Measurements from ENCODE around the gene ASPA. TPM values are rescaled to one million over a fixed set of nuclear protein-coding genes. Genes with fewer than 3 reads are reported as not detected.
A peak's percentile ranks its signal among the peaks of the same experiment; 100 is the strongest.
"Not testable (repeated sequence)": the region's sequence is repeated elsewhere in the genome, so short reads cannot be mapped to it uniquely, and the experiment has no call there.

ASPA gene
- 2.5 TPM for total RNA-seq
- long read RNA-seq, full-length matches to known transcripts = 1 of 3 reads
- long read RNA-seq, partial matches to known transcripts = 0 of 3 reads
- long read RNA-seq, other reads (novel, unspliced or antisense) = 2 of 3 reads

DNA sequence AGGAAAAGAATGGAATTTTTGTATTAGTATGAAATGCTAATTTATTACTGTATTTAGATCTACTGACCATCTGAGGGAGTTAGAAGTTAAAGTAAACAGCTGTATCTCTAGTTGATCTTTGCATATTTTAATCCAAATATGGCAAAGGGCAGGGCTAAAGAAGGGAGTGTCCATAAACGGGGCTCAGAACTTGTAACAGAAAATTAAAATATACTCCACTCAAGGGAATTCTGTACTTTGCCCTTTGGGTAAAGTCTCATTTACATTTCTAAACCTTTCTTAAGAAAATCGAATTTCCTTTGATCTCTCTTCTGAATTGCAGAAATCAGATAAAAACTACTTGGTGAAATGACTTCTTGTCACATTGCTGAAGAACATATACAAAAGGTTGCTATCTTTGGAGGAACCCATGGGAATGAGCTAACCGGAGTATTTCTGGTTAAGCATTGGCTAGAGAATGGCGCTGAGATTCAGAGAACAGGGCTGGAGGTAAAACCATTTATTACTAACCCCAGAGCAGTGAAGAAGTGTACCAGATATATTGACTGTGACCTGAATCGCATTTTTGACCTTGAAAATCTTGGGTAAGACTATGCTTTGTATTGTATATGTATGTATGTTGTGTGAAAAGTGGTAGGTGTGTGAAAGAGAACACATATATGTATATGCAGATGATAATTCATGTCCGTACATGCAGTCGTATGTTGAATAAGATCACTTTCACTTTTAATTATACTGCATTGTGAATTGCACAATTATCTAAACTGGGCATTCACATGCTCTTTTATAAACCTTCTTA, at the start of gene ASPA:
TSS of gene ASPA (plus strand) at position 186 of the 799 bp plus-strand sequence. CDS start at position 349, 163 bp downstream.
- intact Hi-C loops (cut with DNase I) = no loop called here
- peak; percentile 72 for ATAC-seq (ENCODE audit: poor library complexity)
- DNase-seq = no peak

DNA sequence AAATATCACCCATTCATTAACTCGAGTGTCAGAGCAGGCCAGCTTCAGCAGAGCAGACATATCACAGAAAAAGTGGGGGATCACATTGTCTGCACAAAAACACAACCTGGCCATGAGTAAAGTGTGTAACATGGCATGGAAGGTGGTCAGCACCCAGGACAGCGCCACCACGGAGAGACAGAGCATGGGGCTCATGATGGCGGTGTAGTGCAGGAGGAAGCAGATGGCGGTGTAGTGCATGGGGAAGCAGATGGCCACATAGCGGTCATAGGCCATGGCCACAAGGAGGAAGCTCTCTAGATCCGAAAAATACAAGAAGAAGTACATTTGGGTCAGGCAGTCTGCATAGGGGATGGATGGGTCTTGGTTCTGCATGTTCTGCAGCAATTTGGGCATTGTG, 42.6 kb upstream of the ASPA start:
- intact Hi-C loops (cut with DNase I) = not testable (repeated sequence)

DNA sequence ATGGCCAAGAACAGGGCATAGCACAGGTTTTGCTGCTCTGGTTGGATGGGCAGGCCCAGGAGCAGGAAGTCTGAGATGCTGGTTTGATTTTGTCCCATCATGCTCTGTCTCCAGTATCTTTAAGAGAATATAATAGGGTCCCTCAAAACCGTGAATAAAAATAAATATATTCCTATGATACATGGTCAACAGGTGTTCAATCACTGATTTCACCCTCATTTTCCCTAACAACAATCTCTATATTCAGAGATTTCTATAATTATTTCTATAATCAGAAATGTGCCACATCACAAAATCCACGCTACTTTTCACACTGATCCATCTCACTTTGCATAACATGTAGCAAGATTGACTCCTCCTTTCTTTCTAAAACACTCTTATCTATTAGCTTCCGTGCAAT, 42.1 kb upstream of the ASPA start, which contains the start of gene OR1E2:
TSS of gene OR1E2 (minus strand) at position 101 of the 400 bp plus-strand sequence. CDS start at position 101, 0 bp downstream.
- ATAC-seq (ENCODE audit: poor library complexity) = no peak
- intact Hi-C loops (cut with DNase I) = no loop called here
- no peak for DNase-seq

More for the DNA sequence above, 42.6 kb upstream of the ASPA start:
- DNase-seq; ATAC-seq (ENCODE audit: poor library complexity): not testable (repeated sequence)

DNA sequence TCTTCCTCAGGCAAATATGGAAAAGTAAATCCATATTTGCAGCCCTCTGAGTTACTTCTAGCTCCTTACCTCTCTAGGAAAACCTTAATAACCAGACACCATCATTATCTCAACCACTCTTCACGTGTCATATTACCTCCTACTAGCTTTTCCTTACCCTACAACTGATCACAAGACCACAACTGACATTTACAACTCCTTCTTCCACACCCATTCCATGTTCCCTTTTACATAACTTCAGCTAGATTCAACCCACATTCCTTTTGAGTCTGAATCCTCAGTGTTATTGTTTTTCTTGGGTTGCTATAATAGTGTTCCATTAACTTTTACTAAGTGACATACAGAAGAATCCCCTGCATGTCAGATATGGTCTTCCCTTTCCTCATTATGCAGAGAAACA, 37.4 kb upstream of the ASPA start:
- ATAC-seq (ENCODE audit: poor library complexity) = no peak
- intact Hi-C loops (cut with DNase I) = no loop called here
- DNase-seq = no peak

DNA sequence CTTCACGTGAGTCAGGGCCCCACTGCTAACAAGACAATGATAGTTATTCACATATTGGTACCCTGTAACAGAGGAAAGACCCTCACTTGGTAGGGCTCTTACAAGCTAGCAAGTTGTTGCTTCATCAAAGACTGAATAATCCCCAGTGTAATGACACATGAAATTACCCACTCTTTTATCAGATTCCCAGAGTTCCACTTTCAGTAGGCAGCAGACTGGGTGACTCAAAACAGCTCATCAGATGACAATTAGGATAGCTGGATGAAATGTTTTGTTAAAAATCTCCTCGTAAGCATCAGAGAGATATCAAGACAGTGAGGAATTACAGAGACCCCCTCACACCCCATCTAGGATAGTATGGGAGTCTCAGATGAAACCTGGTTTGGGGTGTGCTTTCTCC, 35.3 kb upstream of the ASPA start:
- intact Hi-C loops (cut with DNase I) = no loop called here
- ATAC-seq (ENCODE audit: poor library complexity) (no peak), DNase-seq (no peak)

DNA sequence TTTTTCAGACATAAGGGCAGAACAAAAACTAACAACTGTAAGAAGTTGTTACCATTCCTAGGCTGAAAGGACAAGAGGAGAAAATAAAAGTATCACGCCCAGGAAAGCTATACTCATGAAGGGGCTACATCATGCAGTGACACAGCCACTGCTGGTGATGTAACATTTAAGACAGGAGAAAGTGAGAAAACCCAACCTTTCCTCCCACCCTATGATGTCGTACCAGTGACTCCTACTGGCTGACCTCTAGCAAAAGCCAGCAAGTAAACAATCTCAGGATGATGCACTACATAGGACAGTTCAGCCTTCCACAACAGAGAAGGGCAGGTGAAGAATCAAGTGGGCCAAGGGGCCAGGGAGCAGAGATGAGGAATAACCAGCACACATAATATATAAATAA, 28.2 kb upstream of the ASPA start:
- DNase-seq (no peak), ATAC-seq (ENCODE audit: poor library complexity) (no peak)
- intact Hi-C loops (cut with DNase I) = no loop called here

DNA sequence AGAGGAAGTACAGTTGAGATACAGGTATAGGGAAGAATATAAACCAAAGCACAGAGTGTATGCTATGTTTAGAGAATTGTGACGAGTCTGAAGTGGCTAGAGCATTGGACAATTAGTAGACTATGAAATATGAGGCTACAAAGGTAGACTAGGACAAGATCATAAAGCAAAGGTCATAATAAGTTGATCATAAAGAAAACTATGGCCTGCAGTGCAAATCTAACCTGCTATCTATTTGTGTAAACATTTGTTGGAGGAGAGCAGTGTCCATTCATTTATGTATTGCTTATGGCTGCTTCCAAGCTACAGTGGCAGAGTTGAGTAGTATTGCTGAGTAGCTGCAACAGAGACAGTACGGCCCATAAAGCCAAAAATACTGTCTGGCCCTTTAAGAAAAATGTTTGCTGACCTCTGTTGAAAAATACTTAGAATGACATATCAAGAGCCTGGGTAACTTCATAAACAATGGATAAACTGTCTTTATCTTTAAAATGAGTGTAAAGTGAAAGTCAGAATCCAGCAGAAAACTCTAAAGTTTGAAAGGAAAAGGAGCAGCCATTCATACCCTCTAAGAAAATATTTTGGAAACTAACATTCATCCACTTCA, 27.6 kb upstream of the ASPA start:
- intact Hi-C loops (cut with DNase I) = no loop called here
- ATAC-seq (ENCODE audit: poor library complexity) (no peak), DNase-seq (no peak)

DNA sequence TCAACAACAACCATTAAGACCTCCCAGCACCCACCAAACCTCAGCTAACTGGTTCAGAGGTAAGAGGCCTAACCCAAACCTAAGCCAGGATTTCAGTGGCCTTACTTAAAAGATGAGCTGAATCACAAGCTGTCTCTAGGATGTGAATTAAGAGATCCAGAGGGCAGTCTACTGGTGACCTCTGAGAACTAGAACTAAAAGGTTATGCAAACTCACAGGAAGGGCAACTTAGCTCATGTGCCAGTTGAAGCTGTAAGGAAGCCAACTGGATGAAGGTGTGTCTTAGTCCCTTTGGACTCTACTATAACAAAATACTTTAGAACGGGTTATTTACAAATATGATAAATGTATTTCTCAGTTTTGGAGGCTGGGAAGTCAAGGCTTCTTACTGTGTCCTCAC, 9.4 kb upstream of the ASPA start:
- DNase-seq; ATAC-seq (ENCODE audit: poor library complexity); intact Hi-C loops (cut with DNase I): not testable (repeated sequence)

DNA sequence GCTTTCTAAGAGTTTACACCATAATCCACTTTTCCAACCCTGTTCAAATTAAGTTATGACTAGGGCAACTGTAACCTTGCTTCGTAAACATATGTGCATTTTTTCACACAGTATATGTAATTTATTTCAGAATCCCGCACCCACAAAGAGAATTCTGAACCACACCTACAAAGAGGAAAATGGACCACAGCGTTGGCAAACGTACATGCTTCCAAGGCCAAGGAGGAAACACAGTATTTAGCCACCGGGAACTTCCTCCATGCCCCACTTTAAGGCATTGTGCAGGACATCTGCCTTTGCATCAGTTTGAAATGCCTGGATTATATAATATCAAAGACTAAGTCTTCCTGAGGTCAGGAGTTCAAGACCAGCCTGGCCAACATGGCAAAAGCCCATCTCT, 6.3 kb upstream of the ASPA start:
- DNase-seq (no peak), ATAC-seq (ENCODE audit: poor library complexity) (no peak)
- intact Hi-C loops (cut with DNase I) = no loop called here

DNA sequence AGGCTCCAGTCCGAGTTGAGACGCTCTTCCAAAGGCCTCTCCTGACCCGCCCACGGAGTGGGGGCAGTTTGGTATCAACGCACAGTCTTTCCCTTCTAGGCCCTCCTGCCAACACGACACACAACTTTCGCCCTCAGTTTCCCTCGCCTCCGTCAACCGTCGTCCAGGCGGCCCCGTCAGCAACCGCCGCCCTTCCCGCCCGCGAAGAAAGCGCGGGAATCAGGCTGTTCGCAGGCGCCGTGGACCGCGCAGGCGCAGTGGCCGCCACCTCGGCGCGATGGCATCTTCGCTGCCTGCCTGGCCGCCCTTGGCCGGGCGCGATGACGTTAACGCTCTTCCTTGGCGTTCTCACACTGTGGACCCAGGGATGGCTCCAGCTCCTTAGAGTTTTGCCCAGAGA, 4.2 kb upstream of the ASPA start, which contains the start of gene SPATA22:
TSS of gene SPATA22 (minus strand) at position 221 of the 400 bp plus-strand sequence. CDS start 2,494 bp downstream, outside the sequence.
- intact Hi-C loops (cut with DNase I) = no loop called here
- DNase-seq (no peak), ATAC-seq (ENCODE audit: poor library complexity) (no peak)

DNA sequence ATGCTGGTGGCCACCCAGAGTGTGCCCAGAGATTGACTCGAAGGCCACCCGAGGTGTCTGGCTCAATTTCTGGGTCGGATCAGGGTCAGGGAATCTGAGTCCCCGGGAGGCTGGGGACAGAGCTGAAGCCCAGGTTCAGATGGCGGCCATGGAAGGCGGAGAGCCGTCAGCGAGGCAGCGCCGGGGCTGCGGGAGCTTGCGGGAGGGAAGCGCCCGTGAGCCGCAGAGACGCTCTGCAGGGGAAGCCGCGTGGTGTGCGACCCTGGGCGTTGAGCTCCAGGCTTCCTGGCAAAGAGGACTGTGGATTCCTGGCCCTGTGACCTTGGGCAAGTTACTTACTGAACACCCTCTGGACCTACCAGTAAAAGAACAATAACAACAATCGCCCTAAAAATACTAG, 3.7 kb upstream of the ASPA start:
- no peak for DNase-seq
- no peak for ATAC-seq (ENCODE audit: poor library complexity)
- intact Hi-C loops (cut with DNase I) = no loop called here

DNA sequence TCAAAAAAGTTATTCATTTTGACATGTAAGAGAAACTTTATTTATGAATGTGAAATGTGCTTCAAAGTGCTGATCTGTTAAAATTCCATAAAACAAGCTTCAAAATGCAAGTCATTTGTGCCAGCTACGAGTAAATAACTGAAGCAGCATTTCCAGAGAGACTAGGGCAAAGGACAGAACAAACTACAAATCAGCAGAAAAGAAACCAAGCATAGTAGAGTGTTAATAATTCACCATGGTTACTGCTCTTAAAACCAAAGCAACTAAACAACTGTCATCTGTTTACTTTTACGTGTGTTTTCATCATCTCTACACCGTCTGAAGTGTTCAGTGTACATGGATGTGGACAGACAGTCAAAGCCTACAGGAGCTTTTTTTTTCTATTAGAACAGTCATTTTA, 1.6 kb upstream of the ASPA start:
- intact Hi-C loops (cut with DNase I) = no loop called here
- DNase-seq (no peak), ATAC-seq (ENCODE audit: poor library complexity) (peak; percentile 40)

DNA sequence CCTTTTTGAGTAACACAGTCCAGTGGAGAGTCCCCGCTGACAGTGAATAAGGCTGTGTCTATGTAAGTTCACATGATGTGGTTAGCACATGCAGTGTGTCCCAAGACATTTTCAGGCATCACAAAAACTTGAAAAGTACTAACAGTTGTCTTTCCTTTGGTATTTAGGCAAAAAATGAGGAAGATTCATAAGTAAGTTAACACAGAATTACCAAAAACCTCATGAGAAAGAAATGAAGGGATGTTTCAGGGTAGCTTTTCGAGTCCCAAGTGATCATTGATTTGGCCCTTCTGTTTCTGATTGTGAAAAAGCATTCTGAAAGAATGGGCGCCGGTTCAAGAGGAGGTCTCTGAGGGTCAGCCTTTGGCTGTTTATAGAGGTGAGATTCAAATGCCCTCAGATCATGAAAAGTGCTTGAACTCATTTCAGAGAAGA, 529 bp upstream of the ASPA start:
- DNase-seq = no peak
- peak; percentile 48 for ATAC-seq (ENCODE audit: poor library complexity)
- intact Hi-C loops (cut with DNase I) = no loop called here

DNA sequence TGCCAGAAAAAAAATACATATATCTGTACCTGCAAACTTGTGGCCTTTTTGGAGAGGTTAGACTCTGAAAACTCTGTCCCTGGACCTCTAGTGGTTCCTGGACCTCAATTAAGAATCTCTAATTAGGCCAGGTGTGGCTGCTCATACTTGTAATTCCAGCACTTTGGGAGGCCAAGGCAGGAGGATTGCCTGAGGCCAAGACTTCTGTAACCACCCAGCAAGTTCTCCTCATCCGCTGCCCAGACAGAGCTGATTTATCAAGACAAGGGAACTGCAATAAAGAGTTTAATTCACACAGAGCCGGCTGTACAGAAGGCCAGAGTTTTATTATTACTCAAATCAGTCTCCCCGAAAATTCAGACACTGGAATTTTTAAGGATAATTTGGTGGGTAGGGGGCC, 4.2 kb downstream of the ASPA start:
- intact Hi-C loops (cut with DNase I) = no loop called here
- ATAC-seq (ENCODE audit: poor library complexity) = no peak
- no peak for DNase-seq

DNA sequence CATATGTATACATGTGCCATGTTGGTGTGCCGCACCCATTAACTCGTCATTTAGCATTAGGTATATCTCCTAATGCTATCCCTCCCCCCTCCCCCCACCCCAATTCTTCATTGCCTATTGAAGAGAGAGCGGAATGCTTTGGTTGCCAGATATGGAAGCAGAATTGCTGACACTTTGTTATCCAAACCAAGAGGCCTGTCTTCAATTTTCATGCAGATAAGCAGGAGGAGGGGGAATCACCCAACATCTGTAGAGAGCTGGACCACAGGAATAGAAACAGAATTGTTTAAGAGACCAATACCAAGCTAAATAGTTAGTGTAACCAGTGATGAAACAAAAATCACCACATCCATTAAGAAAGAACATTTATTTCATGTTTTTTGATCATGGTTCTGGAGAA, 7.1 kb downstream of the ASPA start:
- intact Hi-C loops (cut with DNase I) = no loop called here
- no peak for DNase-seq

DNA sequence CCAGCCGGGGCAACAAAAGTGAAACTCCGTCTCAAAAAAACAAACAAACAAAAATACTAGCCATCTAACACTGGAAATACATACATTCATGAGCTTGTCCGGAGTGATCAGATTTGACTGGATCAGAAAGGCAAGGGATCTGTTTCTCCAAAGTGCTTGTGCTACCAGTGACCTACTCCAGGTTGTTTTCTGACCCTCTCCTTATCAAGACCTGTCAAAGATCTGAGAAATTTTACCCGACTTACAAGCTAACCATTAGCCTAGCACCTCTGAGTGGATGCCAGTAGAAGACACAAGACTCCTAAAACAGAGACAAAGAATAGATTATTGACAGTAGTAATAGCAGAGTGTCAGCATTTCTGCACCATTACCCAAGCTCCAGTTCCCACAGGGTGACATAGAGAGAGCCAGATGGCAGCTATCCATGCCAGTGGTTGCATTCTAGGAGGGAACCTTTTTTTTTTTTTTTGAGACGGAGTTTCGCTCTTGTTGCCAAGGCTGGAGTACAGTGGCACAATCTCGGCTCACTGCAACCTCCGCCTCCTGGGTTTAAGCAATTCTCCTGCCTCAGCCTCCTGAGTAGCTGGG, 9.8 kb downstream of the ASPA start:
- ATAC-seq (ENCODE audit: poor library complexity) (no peak), DNase-seq (no peak)
- intact Hi-C loops (cut with DNase I) = no loop called here

More for the DNA sequence above, 7.1 kb downstream of the ASPA start:
- no peak for ATAC-seq (ENCODE audit: poor library complexity)

DNA sequence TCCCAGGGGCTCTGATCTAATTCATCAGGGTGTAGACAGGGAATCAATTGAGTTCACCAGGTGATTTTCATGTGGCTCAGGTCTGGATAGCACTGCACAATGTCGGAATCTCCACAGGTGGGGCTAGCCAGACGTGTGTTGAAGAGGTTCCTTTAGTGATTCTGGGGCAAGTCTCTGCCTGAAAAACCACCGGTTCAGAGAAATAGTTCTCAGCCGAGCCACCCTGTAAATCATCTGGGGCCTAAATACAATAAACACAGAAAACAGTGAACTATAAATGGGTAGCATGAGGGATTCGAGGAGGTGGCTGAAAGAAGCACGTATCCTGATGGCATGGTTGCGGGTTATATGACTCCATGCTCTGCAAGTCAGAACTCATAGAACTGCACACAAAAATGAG, 21.3 kb downstream of the ASPA start:
- DNase-seq (no peak), ATAC-seq (ENCODE audit: poor library complexity) (no peak)
- intact Hi-C loops (cut with DNase I) = no loop called here

DNA sequence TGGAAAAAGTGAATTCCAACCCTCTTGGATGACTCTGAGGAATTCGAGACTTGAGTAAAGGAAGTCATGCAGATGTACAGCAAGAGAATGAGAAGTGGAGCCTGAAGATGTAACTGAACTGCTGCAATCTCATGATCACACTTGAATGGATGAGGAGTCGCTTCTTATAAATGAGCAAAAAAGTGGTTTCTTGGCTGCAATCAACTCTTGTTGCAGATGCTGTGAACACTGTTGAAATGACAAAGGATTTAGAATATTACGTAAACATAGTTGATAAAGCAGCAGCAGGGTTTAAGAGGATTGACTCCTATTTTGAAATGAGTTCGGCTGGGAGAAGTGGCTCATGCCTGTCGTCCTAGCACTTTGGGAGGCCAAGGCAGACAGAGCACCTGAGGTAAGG, 25.5 kb downstream of the ASPA start:
- DNase-seq (no peak), ATAC-seq (ENCODE audit: poor library complexity) (no peak)
- intact Hi-C loops (cut with DNase I) = no loop called here

DNA sequence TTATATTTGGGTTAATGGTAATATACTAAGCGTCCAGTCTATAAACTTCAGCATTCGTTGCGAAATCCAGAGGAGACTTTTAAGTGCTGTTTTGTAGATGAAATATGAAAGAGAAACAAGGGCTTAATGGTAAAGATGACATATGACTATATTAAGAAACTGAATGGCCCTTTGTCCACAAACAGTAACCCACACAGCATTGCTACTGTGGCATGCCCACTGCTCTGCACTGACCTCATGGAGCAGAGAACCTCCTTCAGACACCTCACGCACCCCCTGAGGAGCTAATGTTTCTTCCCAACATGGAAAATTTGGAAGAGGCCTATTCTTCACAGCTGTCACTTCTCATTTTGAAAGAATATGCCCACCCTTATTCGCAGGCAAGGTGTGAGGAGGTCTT, 26.7 kb downstream of the ASPA start:
- no peak for ATAC-seq (ENCODE audit: poor library complexity)
- intact Hi-C loops (cut with DNase I) = no loop called here
- DNase-seq = no peak

DNA sequence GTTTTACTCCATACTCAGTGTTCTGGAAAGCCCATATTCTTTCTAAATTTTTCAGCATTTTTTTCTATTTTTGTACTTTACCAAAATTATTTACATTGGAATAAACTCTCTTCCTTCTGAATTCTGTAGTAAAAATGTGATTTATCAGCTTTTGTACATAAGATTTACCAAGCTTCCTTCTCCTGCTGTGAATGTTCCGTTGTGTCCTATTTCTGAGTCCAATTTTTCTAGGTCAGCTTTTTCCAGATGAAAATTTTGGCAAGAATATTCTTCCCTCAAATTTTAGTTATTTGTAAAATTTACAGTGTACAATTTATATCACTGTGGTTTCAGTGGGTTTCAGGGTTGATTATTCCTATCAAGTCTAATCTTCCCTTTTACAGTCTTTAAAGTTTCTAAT, 27.5 kb downstream of the ASPA start:
- intact Hi-C loops (cut with DNase I) = no loop called here
- DNase-seq = no peak

More for the DNA sequence above, 27.5 kb downstream of the ASPA start:
- no peak for ATAC-seq (ENCODE audit: poor library complexity)

Data from Right ventricle myocardium superior (tissue), 1 donor.